ENCODE results near the gene LRRC4B. TPM values are rescaled to one million over a fixed set of nuclear protein-coding genes. Genes with fewer than 3 reads are reported as not detected.

LRRC4B gene
- total RNA-seq, 1 donor from 2014 or later: 9.3 TPM

DNA sequence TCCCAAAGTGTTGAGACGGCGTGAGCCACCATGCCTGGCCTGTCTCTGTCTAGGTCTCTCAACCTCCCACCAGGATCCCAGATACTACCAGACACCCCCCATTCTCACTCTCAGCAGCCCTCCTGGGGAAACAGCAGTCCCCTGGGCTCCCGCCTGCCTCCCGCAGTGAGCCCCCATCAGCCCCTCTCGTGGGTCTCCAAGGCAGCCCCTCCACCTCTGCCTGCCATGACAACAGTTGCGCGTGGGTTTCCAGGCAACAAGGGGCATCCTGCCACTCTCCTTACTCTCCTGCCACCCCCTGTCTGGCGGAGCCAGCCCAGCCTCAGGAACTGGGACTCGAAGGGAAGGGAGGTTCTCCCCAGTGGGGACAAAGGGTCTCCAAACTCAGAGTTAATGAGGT is 5.2 kb downstream of the LRRC4B start:
- no peak for DNase-seq (ENCODE audit: low read depth)
- H3K4me3 ChIP-seq (ENCODE audit: low read depth, low read length): no peak overlapping the region
- TF ChIP-seq, protein P1, sequence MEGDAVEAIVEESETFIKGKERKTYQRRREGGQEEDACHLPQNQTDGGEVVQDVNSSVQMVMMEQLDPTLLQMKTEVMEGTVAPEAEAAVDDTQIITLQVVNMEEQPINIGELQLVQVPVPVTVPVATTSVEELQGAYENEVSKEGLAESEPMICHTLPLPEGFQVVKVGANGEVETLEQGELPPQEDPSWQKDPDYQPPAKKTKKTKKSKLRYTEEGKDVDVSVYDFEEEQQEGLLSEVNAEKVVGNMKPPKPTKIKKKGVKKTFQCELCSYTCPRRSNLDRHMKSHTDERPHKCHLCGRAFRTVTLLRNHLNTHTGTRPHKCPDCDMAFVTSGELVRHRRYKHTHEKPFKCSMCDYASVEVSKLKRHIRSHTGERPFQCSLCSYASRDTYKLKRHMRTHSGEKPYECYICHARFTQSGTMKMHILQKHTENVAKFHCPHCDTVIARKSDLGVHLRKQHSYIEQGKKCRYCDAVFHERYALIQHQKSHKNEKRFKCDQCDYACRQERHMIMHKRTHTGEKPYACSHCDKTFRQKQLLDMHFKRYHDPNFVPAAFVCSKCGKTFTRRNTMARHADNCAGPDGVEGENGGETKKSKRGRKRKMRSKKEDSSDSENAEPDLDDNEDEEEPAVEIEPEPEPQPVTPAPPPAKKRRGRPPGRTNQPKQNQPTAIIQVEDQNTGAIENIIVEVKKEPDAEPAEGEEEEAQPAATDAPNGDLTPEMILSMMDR (IDR thresholded peaks at IDR 0.05; ENCODE audit: insufficient read depth, low read length, poor library complexity, severe bottlenecking): no peak
- H3K27me3 ChIP-seq (ENCODE audit: control insufficient read depth, insufficient read depth, low read length): peaks cover 34% of the 10 kb centered on the region
- no peaks in the 10 kb centered on the region for H3K36me3 ChIP-seq (ENCODE audit: control insufficient read depth, insufficient read depth, low read length)

DNA sequence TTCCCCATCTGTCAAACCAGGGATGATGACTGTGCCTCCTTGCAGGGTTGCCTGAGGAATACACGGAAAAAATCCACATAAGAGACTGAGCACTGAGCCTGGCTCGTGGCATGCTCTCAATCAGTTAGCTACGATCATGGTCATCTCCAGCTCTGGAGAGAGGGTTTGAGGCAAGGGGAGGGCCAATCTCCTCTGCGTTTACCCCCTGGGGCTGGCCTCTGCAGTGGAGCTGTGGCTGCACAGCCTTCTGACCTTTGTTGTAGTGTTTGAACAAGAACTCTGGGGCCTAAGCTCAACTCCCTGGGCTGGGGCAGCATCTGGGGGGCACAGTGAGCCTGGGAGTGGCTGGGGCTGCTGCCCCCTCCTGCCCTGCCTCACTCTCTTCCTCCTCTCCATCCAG is 5.9 kb downstream of the LRRC4B start:
- DNase-seq (ENCODE audit: low read depth): no peak

DNA sequence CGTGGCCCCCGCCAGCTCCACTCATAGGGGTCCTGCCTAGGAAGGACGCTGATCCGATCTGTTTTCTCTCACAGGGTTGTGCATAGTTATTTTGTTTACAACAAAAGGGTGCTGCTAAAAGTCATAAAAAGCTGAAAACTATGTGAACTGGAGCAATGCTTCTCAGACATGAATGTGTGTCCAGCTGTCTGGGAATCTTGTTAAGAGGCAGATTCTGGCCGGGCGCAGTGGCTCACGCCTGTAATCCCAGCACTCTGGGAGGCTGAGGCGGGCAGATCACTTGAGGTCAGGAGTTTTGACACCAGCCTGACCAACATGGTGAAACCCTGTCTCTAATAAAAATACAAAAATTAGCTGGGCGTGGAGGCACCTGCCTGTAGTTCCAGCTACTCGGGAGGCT is 8.6 kb downstream of the LRRC4B start:
- Histone ChIP-seq H3K36me3 (ENCODE audit: control insufficient read depth, insufficient read depth, low read length) (no peaks in the 10 kb centered on the region), H3K4me3 (ENCODE audit: low read depth, low read length) (no peak overlapping the region), H3K27me3 (ENCODE audit: control insufficient read depth, insufficient read depth, low read length) (peaks cover 27% of the 10 kb centered on the region)
- DNase-seq (ENCODE audit: low read depth): no peak
- TF ChIP-seq, protein P1 (IDR thresholded peaks at IDR 0.05; ENCODE audit: insufficient read depth, low read length, poor library complexity, severe bottlenecking): no peak

More for the DNA sequence above, 5.9 kb downstream of the LRRC4B start:
- Histone ChIP-seq H3K36me3 (ENCODE audit: control insufficient read depth, insufficient read depth, low read length) (no peaks in the 10 kb centered on the region), H3K4me3 (ENCODE audit: low read depth, low read length) (no peak overlapping the region), H3K27me3 (ENCODE audit: control insufficient read depth, insufficient read depth, low read length) (peaks cover 34% of the 10 kb centered on the region)
- TF ChIP-seq, protein P1 (IDR thresholded peaks at IDR 0.05; ENCODE audit: insufficient read depth, low read length, poor library complexity, severe bottlenecking): no peak

DNA sequence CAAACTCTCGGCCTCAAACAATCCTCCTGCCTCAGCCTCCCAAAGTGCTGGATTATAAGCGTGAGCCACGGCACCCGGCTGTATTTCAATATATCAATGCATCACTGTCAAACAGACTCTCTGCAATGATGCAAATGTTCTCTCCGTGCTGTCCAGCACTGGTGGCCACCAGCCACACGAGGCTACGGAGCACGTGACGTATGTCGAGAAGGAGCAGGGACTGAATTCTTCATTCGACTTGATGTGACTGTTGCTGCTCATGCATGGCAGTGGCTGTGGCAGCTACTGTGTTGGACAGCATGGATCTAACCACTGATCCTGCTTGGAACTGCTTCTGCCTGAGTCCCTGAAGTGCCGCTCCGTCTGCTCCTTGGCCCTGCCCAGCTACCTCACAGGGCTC is 9.8 kb downstream of the LRRC4B start:
- no peaks in the 10 kb centered on the region for H3K36me3 ChIP-seq (ENCODE audit: control insufficient read depth, insufficient read depth, low read length)
- DNase-seq (ENCODE audit: low read depth): no peak
- TF ChIP-seq, protein P1 (IDR thresholded peaks at IDR 0.05; ENCODE audit: insufficient read depth, low read length, poor library complexity, severe bottlenecking): no peak
- H3K4me3 ChIP-seq (ENCODE audit: low read depth, low read length): no peak overlapping the region
- peaks cover 22% of the 10 kb centered on the region for H3K27me3 ChIP-seq (ENCODE audit: control insufficient read depth, insufficient read depth, low read length)

DNA sequence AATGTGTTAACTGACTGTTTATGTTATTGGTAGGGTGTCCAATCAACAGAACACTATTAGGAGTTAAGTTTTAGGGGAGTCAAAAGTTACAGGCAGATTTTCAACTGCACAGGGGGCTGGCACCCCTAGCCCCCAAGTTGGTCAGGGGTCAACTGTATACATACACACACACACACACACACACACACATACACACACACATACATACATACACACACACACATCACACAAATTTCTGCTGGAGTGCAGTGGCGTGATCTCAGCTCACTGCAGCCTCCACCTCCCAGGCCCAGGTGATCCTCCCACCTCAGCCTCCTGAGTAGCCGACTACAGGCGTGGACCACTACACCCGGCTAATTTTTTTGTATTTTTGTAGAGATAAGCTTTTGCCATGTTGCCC is 10.2 kb downstream of the LRRC4B start:
- peaks cover 24% of the 10 kb centered on the region for H3K27me3 ChIP-seq (ENCODE audit: control insufficient read depth, insufficient read depth, low read length)
- TF ChIP-seq, protein P1 (IDR thresholded peaks at IDR 0.05; ENCODE audit: insufficient read depth, low read length, poor library complexity, severe bottlenecking): no peak
- no peak for DNase-seq (ENCODE audit: low read depth)
- H3K36me3 ChIP-seq (ENCODE audit: control insufficient read depth, insufficient read depth, low read length): no peaks in the 10 kb centered on the region
- no peak overlapping the region for H3K4me3 ChIP-seq (ENCODE audit: low read depth, low read length)

DNA sequence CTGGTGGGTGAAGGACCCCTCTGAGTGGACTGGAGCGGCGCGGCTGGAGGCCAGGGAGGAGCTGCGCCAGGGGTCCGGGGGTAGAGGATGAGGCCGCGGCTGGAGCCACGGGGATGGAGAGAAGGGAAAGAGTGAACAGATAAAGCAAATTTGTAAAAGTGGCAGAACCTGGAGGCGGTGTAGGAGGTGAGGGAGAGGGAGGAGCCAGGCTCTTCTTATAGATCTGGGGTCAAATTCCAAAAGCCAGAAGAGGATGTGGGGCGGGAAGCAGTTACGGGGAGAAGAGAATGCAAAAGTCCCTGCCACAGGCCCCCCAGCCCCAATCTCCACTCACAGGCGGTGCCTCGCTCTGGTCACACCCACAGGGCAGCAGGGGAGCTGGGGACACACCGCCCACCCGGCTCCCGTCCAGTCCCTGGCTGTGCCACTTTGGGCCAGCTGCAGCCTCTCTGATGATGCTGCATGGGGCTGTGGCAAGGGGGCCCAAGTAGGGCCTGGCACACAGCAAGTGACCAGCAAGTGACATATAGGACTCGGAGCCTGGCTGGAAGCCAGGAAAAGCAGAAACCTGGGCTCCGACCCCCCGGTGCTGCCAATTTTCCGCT is 11.1 kb downstream of the LRRC4B start:
- TF ChIP-seq, protein P1 (IDR thresholded peaks at IDR 0.05; ENCODE audit: insufficient read depth, low read length, poor library complexity, severe bottlenecking): no peak
- H3K4me3 ChIP-seq (ENCODE audit: low read depth, low read length): no peak overlapping the region
- no peaks in the 10 kb centered on the region for H3K36me3 ChIP-seq (ENCODE audit: control insufficient read depth, insufficient read depth, low read length)
- peaks cover 27% of the 10 kb centered on the region for H3K27me3 ChIP-seq (ENCODE audit: control insufficient read depth, insufficient read depth, low read length)
- DNase-seq (ENCODE audit: low read depth): no peak
